OCI-LY7 (cell line): ENCODE results near the gene DLAT. TPM values are rescaled to one million over a fixed set of nuclear protein-coding genes. Genes with fewer than 3 reads are reported as not detected.

Experiments used
- Bru-seq: library from RNA; stranded (reverse); fragments of 400-500 nt; gene quantifications from one replicate; lab custom pipeline; 2021; lab: Mats Ljungman, UMichigan
- BruChase-seq, 2 experiments: library from RNA; stranded (reverse); fragments of 400-500 nt; gene quantifications; one replicate each; lab custom pipeline; 2021; lab: Mats Ljungman, UMichigan
- BruUV-seq: library from RNA; stranded (reverse); fragments of 400-500 nt; replicated peaks from 2 replicates; lab custom pipeline; 2021; lab: Mats Ljungman, UMichigan
- CTCF ChIA-PET: fragments of 300-600 bp; sonication (Branson Sonifier 250); formaldehyde crosslinking; loops from one replicate; lab custom pipeline; 2022; ENCODE audit warnings: antibody characterized with exemption; ENCODE audit not compliant: unreplicated experiment; lab: Charles Lee
- POLR2A ChIA-PET: fragments of 300-600 bp; sonication (Branson Sonifier 250); formaldehyde crosslinking; loops from one replicate; lab custom pipeline; 2022; ENCODE audit warnings: antibody characterized with exemption; lab: Charles Lee
- DNase-seq: peaks from one replicate; pipeline ENCODE4 v3.0.0-alpha.2; 2015; ENCODE audit warnings: low spot score
- H2AFZ ChIP-seq: fragments of 200-600 bp; sonication (generic), shearing (Covaris generic); 2 replicates; pipeline ENCODE4 v1.6.1; 2014; ENCODE audit warnings: mild to moderate bottlenecking, antibody characterized with exemption, low read length, moderate library complexity
- H3K27ac ChIP-seq: fragments of 200-600 bp; sonication (generic); 2 replicates; pipeline ENCODE4 v1.5.1; 2014; ENCODE audit warnings: mixed run types, low read depth, mild to moderate bottlenecking, moderate library complexity, low read length, inconsistent platforms; ENCODE audit not compliant: poor library complexity, severe bottlenecking
- H3K36me3 ChIP-seq: fragments of 200-600 bp; sonication (generic); 2 replicates; pipeline ENCODE4 v1.6.1; 2014; ENCODE audit warnings: mild to moderate bottlenecking, antibody characterized with exemption, low read length, moderate library complexity, mixed read lengths; ENCODE audit not compliant: insufficient read depth
- H3K4me1 ChIP-seq: fragments of 200-600 bp; sonication (generic); 2 replicates; pipeline ENCODE4 v1.5.1; 2014; ENCODE audit warnings: mild to moderate bottlenecking, low read length; ENCODE audit not compliant: insufficient read depth, poor library complexity, severe bottlenecking
- H3K4me2 ChIP-seq: fragments of 200-600 bp; sonication (generic); 2 replicates; pipeline ENCODE4 v1.6.1; 2014; ENCODE audit warnings: mild to moderate bottlenecking, low read length
- H3K4me3 ChIP-seq: fragments of 200-600 bp; sonication (generic); 2 replicates; pipeline ENCODE4 v1.5.1; 2014; ENCODE audit warnings: mild to moderate bottlenecking, low read depth, low read length; ENCODE audit not compliant: poor library complexity, severe bottlenecking
- H3K79me2 ChIP-seq: fragments of 200-600 bp; sonication (generic); 2 replicates; pipeline ENCODE4 v1.6.1; 2016; ENCODE audit warnings: low read depth, mild to moderate bottlenecking, low read length, moderate library complexity, mixed read lengths; ENCODE audit not compliant: insufficient read depth
- H3K9me2 ChIP-seq: fragments of 200-600 bp; sonication (generic); 2 replicates; pipeline ENCODE4 v1.6.1; 2016; ENCODE audit warnings: mild to moderate bottlenecking, low read length, mixed read lengths; ENCODE audit not compliant: insufficient read depth
- H3K9me3 ChIP-seq: fragments of 200-600 bp; sonication (generic); 2 replicates; pipeline ENCODE4 v1.6.1; 2014; ENCODE audit warnings: mild to moderate bottlenecking, mixed run types, low read length, mixed read lengths
- H4K20me1 ChIP-seq: fragments of 200-600 bp; sonication (generic); 2 replicates; pipeline ENCODE4 v1.6.1; 2014; ENCODE audit warnings: mild to moderate bottlenecking, antibody characterized with exemption, low read length, moderate library complexity, mixed read lengths; ENCODE audit not compliant: insufficient read depth
- EZH2phosphoT487 ChIP-seq: fragments of 200-600 bp; sonication (generic); IDR thresholded peaks from 2 replicates; pipeline ENCODE4 v1.6.1; 2018; ENCODE audit warnings: low read depth, borderline replicate concordance, mild to moderate bottlenecking, mixed run types, antibody characterized with exemption, low read length, moderate library complexity, mixed read lengths
- intact Hi-C: fragments of 100-400 bp; cut with micrococcal nuclease; formaldehyde crosslinking; loops from one replicate; pipeline ENCODE4 v1.10.0; 2022; ENCODE audit not compliant: unreplicated experiment
- long read RNA-seq: library from polyadenylated mRNA; stranded (forward); transcript quantifications from one replicate; pipeline ENCODE4 v2.0.0, GENCODE V29; 2022
- total RNA-seq, 2 experiments: library from RNA; depleted of rRNA in 1 of 2; stranded (reverse); fragments of >200 nt in 1 of 2; shearing (Covaris generic) in 1 of 2; gene quantifications; 2 replicates each; pipeline ENCODE4 v1.2.3, GENCODE V29; 2014 to 2022
- TF ChIP-seq, protein P1 (sequence below): fragments of 200-600 bp; sonication (generic); conservative IDR thresholded peaks from 2 replicates; pipeline ENCODE4 v1.5.1; 2014; ENCODE audit warnings: mild to moderate bottlenecking, antibody characterized with exemption, low read length, moderate library complexity, mixed read lengths

DLAT gene
- total RNA-seq (2014; rRNA removed; shearing (Covaris generic)) (34.5 and 42.0 TPM in 2 replicates), total RNA-seq (2022) (46.0 and 54.1 TPM in 2 replicates), Bru-seq, nascent RNA (percentile 80 among the genes with signal in this experiment), BruChase-seq, experiment 1, labeled RNA remaining after a 6-hour chase (percentile 87 among the genes with signal in this experiment), BruChase-seq, experiment 2, labeled RNA remaining after a 2-hour chase (percentile 86 among the genes with signal in this experiment)
- long read RNA-seq, full-length matches to known transcripts, result 111 of 131 reads
- long read RNA-seq, partial matches to known transcripts, result 6 of 131 reads
- long read RNA-seq, other reads (novel, unspliced or antisense), result 14 of 131 reads

DNA sequence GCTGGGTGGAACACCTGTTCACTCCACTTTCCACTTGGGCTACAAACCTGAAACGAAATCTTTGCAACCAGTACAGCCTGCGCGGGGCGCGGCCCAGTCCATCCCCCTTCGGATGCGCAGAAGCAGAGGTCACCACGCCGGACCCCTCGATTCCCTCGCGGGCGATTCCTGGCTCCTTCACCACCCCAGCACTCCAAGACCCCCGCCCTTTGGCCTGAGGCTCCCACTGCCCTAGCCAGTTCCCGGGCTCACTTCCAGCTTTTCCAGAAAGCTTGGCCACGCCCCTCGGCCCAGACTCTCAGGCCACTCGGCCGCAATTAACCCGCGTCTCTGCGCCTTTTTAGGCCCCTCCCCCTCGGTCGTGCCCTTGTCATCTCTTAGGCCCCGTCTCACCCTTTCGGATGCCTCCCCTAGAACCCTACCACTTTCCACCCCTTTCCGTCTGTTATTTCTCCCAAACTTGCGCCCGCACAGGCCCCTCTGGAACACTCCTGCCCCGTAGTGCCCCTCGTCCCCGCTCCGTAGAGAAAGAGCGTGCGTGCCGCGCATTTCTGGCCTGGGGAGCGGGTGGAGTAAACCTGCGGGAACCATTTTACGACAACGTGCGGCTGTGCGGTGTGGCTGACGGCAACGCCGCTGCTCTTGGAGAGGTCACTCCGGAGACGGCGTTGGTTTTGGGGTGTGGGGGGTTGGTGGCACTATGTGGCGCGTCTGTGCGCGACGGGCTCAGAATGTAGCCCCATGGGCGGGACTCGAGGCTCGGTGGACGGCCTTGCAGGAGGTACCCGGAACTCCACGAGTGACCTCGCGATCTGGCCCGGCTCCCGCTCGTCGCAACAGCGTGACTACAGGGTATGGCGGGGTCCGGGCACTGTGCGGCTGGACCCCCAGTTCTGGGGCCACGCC lies at the start of gene DLAT:
Gene DLAT (plus strand): TSS at position 636 of the 906 bp plus-strand sequence. CDS start 65 bp downstream, at position 701.
- H3K4me1 ChIP-seq, result peaks cover 23% of the 10 kb centered on the region
- H4K20me1 ChIP-seq, result no peaks in the 10 kb centered on the region
- H3K9me2 ChIP-seq, result no peaks in the 10 kb centered on the region
- H3K9me3 ChIP-seq, result no peaks in the 10 kb centered on the region
- peak within 1 kb of the TSS; percentile 87 for H3K4me3 ChIP-seq
- BruUV-seq, result no TSS peak
- CTCF ChIA-PET, result no interaction called here
- peak within 1 kb of the TSS; percentile 87 for H2AFZ ChIP-seq
- H3K36me3 ChIP-seq, result peaks cover 27% of the 10 kb centered on the region
- H3K27ac ChIP-seq, result peak within 1 kb of the TSS; percentile 82
- peaks cover 33% of the 10 kb centered on the region for H3K79me2 ChIP-seq
- TF ChIP-seq, protein P1, sequence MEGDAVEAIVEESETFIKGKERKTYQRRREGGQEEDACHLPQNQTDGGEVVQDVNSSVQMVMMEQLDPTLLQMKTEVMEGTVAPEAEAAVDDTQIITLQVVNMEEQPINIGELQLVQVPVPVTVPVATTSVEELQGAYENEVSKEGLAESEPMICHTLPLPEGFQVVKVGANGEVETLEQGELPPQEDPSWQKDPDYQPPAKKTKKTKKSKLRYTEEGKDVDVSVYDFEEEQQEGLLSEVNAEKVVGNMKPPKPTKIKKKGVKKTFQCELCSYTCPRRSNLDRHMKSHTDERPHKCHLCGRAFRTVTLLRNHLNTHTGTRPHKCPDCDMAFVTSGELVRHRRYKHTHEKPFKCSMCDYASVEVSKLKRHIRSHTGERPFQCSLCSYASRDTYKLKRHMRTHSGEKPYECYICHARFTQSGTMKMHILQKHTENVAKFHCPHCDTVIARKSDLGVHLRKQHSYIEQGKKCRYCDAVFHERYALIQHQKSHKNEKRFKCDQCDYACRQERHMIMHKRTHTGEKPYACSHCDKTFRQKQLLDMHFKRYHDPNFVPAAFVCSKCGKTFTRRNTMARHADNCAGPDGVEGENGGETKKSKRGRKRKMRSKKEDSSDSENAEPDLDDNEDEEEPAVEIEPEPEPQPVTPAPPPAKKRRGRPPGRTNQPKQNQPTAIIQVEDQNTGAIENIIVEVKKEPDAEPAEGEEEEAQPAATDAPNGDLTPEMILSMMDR, result no peak
- TF ChIP-seq EZH2phosphoT487, result no peak
- DNase-seq, result peak; percentile 88
- POLR2A ChIA-PET, result interaction anchor here (0.6 to 1.5 kb wide), 8 partner anchors 9 to 86 kb away, joined by 3 to 5 read pairs (median 3); partner anchors contain the start of genes SDHD and TIMM8B
- H3K4me2 ChIP-seq, result peak within 1 kb of the TSS; percentile 86
- intact Hi-C loops, result loop anchor here (1.0 to 2.0 kb wide), 3 partner anchors 26 to 98 kb away; partner anchors contain the start of genes NKAPD1 and PIH1D2

DNA sequence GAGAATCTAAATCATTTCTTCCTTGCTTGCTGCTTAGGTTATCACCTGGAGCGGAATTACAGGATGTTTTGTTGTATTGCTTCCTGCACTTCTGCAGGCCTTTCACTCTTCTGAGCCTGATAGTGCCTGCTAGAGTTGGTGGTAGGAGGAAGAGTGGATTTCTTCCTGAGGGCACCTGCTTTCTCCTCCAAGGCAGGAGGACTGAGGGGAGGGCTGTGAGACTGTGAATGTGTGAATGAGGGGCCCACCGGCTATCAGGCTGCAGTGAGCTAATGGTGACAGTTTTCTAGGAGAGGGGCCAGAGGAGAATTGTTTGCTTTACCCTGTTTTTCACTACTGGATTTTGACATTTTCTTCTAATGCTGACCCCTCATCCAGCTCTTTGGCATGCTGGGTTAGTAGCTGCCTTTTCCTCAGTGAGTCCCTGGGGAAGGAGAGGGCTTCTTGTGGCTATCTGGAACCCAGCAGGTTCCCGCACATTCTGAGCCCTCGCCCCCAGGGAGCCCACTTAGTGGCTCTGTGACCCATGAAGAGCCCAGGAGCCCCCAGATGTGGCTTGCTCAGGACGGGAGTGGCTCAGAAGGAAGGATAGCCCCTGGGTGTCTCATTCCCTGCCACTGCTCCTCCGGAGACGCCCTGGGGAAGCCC lies 49.0 kb upstream of the DLAT start:
- H2AFZ ChIP-seq, result no peak overlapping the region
- intact Hi-C loops, result no loop called here
- peaks cover 22% of the 10 kb centered on the region for H3K4me1 ChIP-seq
- no TSS peak for BruUV-seq
- POLR2A ChIA-PET, result interaction anchor here (1.5 kb wide), 1 partner anchor 40 kb away, joined by 4 read pairs; no protein-coding TSS in a partner anchor
- no peaks in the 10 kb centered on the region for H4K20me1 ChIP-seq
- H3K27ac ChIP-seq, result no peak overlapping the region
- no peaks in the 10 kb centered on the region for H3K9me3 ChIP-seq
- no peak overlapping the region for H3K4me3 ChIP-seq
- DNase-seq, result no peak
- H3K9me2 ChIP-seq, result no peaks in the 10 kb centered on the region
- CTCF ChIA-PET, result no interaction called here
- TF ChIP-seq, protein P1, result no peak
- TF ChIP-seq EZH2phosphoT487, result no peak
- no peaks in the 10 kb centered on the region for H3K36me3 ChIP-seq
- no peak overlapping the region for H3K4me2 ChIP-seq
- H3K79me2 ChIP-seq, result no peaks in the 10 kb centered on the region
